ENCODE data around the gene PDE9A. TPM values are rescaled to one million over a fixed set of nuclear protein-coding genes. Genes with fewer than 3 reads are reported as not detected.

PDE9A gene
- total RNA-seq, 4 donors from 2014 or later = 0.59 to 15.0 (median 6.9) TPM

DNA sequence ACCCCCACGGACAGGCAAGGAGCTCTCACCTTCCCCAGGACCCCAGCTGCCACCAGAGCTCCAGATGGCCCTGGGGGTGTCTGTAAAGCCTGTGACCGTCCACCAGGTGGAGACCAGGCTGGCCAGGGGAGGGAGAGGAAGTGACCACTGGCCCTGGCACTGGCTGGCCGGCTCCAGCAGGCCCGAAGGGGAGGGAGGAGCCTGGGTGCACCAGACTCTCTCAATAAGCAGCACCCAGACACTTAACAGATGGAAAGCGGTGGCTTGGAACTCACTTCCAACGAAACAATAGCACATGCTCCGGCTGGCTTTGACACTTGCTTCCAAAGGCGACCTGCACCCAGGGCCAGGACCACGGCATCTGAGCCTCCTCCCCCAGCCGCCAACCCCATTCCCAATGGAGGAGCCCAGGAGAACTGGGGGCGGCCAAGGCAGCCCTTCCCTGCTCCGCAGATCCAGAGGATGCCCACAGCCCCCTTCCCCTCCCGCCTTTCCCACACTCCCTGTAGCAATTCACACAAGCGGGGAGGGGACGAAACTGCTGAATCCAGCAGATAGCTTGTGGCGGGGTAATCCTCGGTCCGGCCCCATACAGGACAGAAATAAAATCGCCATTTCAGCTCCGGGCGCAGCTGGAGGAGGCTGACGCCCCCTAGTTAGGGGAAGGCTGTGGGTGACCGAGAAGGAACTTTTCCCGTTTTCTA lies 742 bp upstream of the PDE9A start:
- Histone ChIP-seq H3K4me3 (peak overlapping the region; percentile 49 to 56), H3K9me3 (no peaks in the 10 kb centered on the region), H3K4me1 (no peaks in the 10 kb centered on the region), H3K27me3 (no peaks in the 10 kb centered on the region), H3K36me3 (no peaks in the 10 kb centered on the region), H3K27ac (peak overlapping the region; percentile 79 to 85)
- intact Hi-C loops (cut with DNase I; ENCODE audit: low total_unique reads) = no loop called here
- TF ChIP-seq, protein P1, sequence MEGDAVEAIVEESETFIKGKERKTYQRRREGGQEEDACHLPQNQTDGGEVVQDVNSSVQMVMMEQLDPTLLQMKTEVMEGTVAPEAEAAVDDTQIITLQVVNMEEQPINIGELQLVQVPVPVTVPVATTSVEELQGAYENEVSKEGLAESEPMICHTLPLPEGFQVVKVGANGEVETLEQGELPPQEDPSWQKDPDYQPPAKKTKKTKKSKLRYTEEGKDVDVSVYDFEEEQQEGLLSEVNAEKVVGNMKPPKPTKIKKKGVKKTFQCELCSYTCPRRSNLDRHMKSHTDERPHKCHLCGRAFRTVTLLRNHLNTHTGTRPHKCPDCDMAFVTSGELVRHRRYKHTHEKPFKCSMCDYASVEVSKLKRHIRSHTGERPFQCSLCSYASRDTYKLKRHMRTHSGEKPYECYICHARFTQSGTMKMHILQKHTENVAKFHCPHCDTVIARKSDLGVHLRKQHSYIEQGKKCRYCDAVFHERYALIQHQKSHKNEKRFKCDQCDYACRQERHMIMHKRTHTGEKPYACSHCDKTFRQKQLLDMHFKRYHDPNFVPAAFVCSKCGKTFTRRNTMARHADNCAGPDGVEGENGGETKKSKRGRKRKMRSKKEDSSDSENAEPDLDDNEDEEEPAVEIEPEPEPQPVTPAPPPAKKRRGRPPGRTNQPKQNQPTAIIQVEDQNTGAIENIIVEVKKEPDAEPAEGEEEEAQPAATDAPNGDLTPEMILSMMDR (IDR thresholded peaks at IDR 0.05) = peak; percentile 19 to 62 (median 46)
- TF ChIP-seq POLR2A (IDR thresholded peaks at IDR 0.05) = no peak
- peak; percentile 53 to 56 for DNase-seq

DNA sequence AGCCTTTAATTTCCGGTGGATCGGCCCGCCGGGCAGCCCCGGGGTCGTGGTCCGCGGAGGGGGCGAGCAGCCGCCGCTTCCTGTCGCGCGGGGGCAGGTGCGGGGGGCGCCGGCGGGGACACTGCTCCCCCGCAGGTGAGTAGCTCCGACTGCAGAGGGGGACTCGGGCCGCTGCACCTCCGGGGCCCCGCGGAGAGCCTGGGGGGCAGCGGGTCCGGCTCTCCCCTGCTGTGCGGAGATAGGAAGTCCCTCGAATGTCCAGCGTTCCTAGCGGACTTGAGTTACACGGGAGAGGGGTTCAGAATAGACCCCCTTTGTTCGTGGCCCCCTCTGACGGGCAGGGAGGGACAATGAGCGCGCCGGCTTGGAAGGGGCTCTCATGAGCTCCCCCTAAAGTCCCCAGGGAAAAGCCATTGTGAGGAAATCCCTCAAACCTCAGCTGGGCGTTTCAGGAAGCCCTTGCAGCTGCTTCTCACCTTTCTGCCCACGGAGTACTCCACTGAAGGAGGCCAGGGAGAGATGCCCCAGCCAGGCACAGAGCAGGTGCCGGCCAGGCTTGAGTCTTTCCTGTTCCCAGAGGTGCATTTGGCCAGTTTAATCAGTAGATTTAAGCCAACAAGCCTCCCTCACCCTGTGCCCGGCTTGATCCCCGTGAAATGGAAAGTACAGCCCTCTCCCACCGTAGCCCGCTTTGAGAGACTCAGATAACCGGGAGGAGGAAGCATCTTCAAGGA lies 925 bp downstream of the PDE9A start:
- intact Hi-C loops (cut with DNase I; ENCODE audit: low total_unique reads) = no loop called here
- Histone ChIP-seq H3K9me3 (no peaks in the 10 kb centered on the region), H3K4me3 (peak overlapping the region; percentile 40 to 49), H3K27me3 (no peaks in the 10 kb centered on the region), H3K4me1 (no peaks in the 10 kb centered on the region), H3K27ac (peak overlapping the region in 1 of 2 donors; percentile 85), H3K36me3 (no peaks in the 10 kb centered on the region)
- DNase-seq = no peak
- TF ChIP-seq, protein P1 (IDR thresholded peaks at IDR 0.05) = no peak
- no peak for TF ChIP-seq POLR2A (IDR thresholded peaks at IDR 0.05)

DNA sequence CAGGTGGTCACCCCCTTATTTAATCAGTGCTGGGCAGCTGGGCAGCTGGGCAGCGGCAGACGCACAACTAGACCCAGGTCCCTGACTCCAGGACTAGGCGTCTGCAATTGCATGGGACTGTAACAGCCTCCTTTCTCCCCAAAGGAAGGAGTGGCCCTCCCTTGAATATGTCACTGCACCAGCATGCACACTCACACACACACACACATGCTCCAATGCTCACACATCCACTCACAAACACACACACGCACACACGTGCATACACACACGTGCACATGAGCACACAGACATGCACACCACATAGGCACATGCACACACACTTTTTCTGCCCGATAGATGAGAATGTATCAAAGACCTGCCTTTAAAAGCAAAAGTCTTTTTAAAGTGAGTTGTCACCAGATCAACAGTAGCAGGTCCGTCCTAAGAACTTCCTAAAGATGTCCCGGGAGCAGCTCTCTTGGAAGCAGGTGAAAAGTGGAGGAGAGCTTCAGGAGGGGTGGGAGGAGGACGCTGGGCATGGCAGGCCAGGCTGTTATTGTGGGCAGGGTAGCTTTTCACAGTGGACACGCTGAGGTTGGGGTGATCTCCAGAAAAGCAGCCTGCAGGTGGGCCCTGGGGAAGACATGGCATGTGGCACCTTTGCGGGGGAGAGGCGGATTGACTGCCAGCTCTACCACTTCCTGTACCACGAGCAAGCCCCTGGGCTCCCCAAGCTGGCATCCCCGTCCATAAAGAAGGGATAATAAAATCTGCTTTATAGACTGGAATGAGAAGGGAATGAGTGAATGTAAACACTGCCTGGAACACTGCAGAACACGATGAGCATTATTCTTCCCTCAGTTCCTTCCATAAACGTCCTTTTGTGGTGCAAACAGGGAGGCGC lies 1.7 kb downstream of the PDE9A start:
- no peaks in the 10 kb centered on the region for H3K9me3 ChIP-seq
- no peaks in the 10 kb centered on the region for H3K4me1 ChIP-seq
- TF ChIP-seq, protein P1 (IDR thresholded peaks at IDR 0.05) = no peak
- TF ChIP-seq POLR2A (IDR thresholded peaks at IDR 0.05) = no peak
- no peak for DNase-seq
- no peaks in the 10 kb centered on the region for H3K36me3 ChIP-seq
- no peak overlapping the region for H3K27ac ChIP-seq
- peak overlapping the region in 1 of 2 donors; percentile 49 for H3K4me3 ChIP-seq
- intact Hi-C loops (cut with DNase I; ENCODE audit: low total_unique reads) = no loop called here
- no peaks in the 10 kb centered on the region for H3K27me3 ChIP-seq

DNA sequence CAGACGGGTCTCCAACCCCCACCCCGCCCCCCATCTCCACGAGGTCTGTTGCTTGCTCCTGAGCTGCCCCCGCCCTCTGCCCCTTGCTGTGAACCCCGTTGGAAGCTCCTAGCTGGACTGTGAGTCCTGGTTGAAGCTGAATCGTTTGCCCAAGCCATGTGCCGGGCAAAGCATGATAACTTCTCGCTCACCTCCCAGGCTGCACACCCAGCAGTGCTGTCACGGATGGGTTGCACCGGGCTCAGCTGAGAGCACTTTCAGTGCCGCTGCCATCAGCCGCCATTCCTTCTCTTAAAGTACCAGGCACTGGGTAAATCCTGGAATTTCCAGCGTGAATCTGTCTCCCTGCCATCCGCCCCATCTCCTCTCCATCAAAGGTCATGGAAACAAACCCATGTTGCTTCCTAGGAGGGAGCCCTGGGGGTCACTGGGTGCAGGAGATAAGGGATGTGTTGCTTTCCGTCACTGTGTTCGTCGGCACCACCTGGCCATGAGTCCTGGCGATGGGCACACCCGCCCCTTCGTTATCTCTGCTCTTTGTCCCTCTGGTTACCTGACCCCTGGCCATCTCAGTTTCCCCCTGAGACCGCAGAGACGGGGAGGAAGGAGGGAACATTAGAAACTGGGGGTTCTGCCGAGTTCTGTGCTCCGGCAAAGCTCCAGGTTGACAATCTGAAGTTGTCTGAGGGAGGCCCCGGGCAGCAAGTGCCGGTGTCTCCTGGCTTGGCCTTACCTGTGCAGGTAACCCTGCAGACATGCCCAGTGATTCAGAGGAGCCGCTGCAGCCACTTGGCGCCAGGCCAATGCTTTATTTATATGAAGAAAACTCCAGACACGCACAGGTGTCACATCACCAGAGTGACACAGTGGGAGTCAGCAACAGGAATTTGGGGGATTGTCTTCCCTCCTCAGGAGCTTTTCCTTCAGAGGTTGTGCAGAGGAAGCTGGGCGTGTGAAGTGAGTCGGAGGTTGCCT lies 2.7 kb downstream of the PDE9A start:
- H3K9me3 ChIP-seq = no peaks in the 10 kb centered on the region
- H3K36me3 ChIP-seq = no peaks in the 10 kb centered on the region
- no peak for DNase-seq
- no peak for TF ChIP-seq POLR2A (IDR thresholded peaks at IDR 0.05)
- TF ChIP-seq, protein P1 (IDR thresholded peaks at IDR 0.05) = no peak
- H3K4me3 ChIP-seq = no peak overlapping the region
- intact Hi-C loops (cut with DNase I; ENCODE audit: low total_unique reads) = no loop called here
- H3K27ac ChIP-seq = no peak overlapping the region
- H3K4me1 ChIP-seq = no peaks in the 10 kb centered on the region
- no peaks in the 10 kb centered on the region for H3K27me3 ChIP-seq
